Measurements from ENCODE around the gene ILF2. TPM values are rescaled to one million over a fixed set of nuclear protein-coding genes. Genes with fewer than 3 reads are reported as not detected.

The ILF2 gene
- total and polyA plus RNA-seq, 2 of the 13 experiments (the other 11 are each of a cell fraction or from before 2014, with no cell fraction given): 292 to 366 TPM

DNA sequence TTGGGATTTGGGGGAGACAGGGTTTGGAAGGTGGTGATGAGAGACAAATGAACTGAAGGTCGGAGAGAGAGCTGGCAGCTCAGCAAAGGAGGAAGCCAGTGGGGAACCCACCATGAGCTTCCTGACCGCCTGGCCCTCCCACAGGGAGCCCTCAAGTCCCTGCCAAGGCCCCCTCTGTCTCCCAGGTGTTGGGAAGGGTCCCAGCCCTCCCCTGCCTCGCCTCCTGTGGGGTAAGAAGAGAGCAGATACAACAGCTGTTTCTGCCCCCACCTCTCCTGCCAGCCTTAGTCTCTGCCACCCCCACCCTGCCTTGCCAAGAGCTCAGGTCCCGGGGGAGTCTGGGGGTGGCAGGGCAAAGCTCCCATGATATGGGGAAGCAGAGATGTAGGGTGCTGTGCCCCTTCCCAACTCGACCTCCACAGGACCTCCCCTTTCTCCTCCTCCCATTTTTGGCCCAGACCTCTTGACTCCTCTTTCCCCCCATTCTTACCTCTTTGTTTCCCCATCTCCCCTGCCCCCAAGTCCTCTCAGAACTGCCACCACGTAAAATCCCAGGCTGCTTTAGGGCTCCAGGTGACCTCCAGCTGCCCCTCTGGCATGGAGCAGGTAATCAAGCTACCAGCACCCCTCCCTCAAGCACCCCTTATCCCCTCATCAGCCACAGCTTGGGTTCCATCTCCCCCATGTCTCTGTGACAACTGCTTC is 42.0 kb downstream of the ILF2 start (continued):
- no peak for TF ChIP-seq FOXA1 (IDR thresholded peaks at IDR 0.05)
- no peak for TF ChIP-seq FOXA1 (CRISPR knock-in tag; IDR thresholded peaks at IDR 0.05)
- TF ChIP-seq, protein P1, sequence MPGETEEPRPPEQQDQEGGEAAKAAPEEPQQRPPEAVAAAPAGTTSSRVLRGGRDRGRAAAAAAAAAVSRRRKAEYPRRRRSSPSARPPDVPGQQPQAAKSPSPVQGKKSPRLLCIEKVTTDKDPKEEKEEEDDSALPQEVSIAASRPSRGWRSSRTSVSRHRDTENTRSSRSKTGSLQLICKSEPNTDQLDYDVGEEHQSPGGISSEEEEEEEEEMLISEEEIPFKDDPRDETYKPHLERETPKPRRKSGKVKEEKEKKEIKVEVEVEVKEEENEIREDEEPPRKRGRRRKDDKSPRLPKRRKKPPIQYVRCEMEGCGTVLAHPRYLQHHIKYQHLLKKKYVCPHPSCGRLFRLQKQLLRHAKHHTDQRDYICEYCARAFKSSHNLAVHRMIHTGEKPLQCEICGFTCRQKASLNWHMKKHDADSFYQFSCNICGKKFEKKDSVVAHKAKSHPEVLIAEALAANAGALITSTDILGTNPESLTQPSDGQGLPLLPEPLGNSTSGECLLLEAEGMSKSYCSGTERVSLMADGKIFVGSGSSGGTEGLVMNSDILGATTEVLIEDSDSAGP (CRISPR knock-in tag; IDR thresholded peaks at IDR 0.05; ENCODE audit: borderline replicate concordance): 0 out of 2 replicates have a peak, but pooled peaks have one; percentile 18
- TF ChIP-seq HCFC1 (IDR thresholded peaks at IDR 0.05; ENCODE audit: low read depth, low read length): no peak
- 0 out of 2 replicates have a peak, but pooled peaks have one; percentile 49 for TF ChIP-seq POLR2G (IDR thresholded peaks at IDR 0.05; ENCODE audit: low read depth, low read length)
- TF ChIP-seq, protein P2, sequence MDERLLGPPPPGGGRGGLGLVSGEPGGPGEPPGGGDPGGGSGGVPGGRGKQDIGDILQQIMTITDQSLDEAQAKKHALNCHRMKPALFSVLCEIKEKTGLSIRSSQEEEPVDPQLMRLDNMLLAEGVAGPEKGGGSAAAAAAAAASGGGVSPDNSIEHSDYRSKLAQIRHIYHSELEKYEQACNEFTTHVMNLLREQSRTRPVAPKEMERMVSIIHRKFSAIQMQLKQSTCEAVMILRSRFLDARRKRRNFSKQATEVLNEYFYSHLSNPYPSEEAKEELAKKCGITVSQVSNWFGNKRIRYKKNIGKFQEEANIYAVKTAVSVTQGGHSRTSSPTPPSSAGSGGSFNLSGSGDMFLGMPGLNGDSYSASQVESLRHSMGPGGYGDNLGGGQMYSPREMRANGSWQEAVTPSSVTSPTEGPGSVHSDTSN (CRISPR knock-in tag; IDR thresholded peaks at IDR 0.05): no peak
- no peak for TF ChIP-seq NCOA1 (CRISPR knock-in tag; IDR thresholded peaks at IDR 0.05)
- TF ChIP-seq SETDB1 (CRISPR knock-in tag; IDR thresholded peaks at IDR 0.05; ENCODE audit: borderline replicate concordance): no peak
- TF ChIP-seq REL (CRISPR knock-in tag; conservative IDR thresholded peaks at IDR 0.05): 0 out of 2 replicates have a peak, but pooled peaks have one; percentile 69
- TF ChIP-seq, protein P3, sequence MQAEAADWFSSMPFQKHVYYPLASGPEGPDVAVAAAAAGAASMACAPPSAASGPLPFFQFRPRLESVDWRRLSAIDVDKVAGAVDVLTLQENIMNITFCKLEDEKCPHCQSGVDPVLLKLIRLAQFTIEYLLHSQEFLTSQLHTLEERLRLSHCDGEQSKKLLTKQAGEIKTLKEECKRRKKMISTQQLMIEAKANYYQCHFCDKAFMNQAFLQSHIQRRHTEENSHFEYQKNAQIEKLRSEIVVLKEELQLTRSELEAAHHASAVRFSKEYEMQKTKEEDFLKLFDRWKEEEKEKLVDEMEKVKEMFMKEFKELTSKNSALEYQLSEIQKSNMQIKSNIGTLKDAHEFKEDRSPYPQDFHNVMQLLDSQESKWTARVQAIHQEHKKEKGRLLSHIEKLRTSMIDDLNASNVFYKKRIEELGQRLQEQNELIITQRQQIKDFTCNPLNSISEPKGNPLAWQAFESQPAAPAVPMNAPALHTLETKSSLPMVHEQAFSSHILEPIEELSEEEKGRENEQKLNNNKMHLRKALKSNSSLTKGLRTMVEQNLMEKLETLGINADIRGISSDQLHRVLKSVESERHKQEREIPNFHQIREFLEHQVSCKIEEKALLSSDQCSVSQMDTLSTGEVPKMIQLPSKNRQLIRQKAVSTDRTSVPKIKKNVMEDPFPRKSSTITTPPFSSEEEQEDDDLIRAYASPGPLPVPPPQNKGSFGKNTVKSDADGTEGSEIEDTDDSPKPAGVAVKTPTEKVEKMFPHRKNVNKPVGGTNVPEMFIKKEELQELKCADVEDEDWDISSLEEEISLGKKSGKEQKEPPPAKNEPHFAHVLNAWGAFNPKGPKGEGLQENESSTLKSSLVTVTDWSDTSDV (CRISPR knock-in tag; IDR thresholded peaks at IDR 0.05): 0 out of 2 replicates have a peak, but pooled peaks have one; percentile 67
- no peak for TF ChIP-seq TP53 (CRISPR knock-in tag; conservative IDR thresholded peaks at IDR 0.05)
